ENCODE measurements around the gene EXOC4. TPM values are rescaled to one million over a fixed set of nuclear protein-coding genes. Genes with fewer than 3 reads are reported as not detected.

The EXOC4 gene
- total and polyA plus RNA-seq, 2 of the 13 experiments (the other 11 are each of a cell fraction or from before 2014, with no cell fraction given), result 22.5 to 39.0 TPM

- TF ChIP-seq NR0B2 (CRISPR knock-in tag; IDR thresholded peaks at IDR 0.05) (no peak), SOX5 (CRISPR knock-in tag; IDR thresholded peaks at IDR 0.05; ENCODE audit: borderline replicate concordance) (no peak), ZNF143 (CRISPR knock-in tag; IDR thresholded peaks at IDR 0.05) (no peak), ZNF18 (CRISPR knock-in tag; IDR thresholded peaks at IDR 0.05; ENCODE audit: insufficient replicate concordance) (no peak), NFIC (IDR thresholded peaks at IDR 0.05; ENCODE audit: low read length) (no peak), PHF5A (CRISPR knock-in tag; IDR thresholded peaks at IDR 0.05; ENCODE audit: low read depth, unreplicated experiment) (no peak), ZNF264 (CRISPR knock-in tag; IDR thresholded peaks at IDR 0.05) (no peak), CBX2 (IDR thresholded peaks at IDR 0.05; ENCODE audit: low read depth, low read length) (no peak), CBX2 (CRISPR knock-in tag; IDR thresholded peaks at IDR 0.05; ENCODE audit: low read depth) (no peak), GLI4 (CRISPR knock-in tag; IDR thresholded peaks at IDR 0.05; ENCODE audit: borderline replicate concordance) (no peak)
Measured at GRCh38 chr7:134083766-134084487, 831.0 kb downstream of the EXOC4 start (continued).

GRCh38 chr7:134084488-134085144 is 831.7 kb downstream of the EXOC4 start:
- no peak overlapping the region for H3K4me2 ChIP-seq (ENCODE audit: low read depth, low read length)
- no peak for ATAC-seq
- H3K9ac ChIP-seq (ENCODE audit: insufficient read depth, low read depth, low read length), result no peak overlapping the region
- no peak overlapping the region for H3K4me3 ChIP-seq (replicated peaks in 1 of 3; ENCODE audit: insufficient read depth in 1 of 3, low read depth in 2 of 3, low read length in 3 of 3)
- FAIRE-seq, result no peak
- H3K4me1 ChIP-seq (ENCODE audit: insufficient read depth, low read length), result peaks cover 3% of the 10 kb centered on the region; the same call in 1 of the 2 replicates
- intact Hi-C loops (cut with micrococcal nuclease; ENCODE audit: unreplicated experiment), result no loop called here
- in situ Hi-C loops (cut with HindIII; ENCODE audit: extremely low pct_ligation_motif_present, low pct_unique_long_range_greater_than_20kb), result no loop called here
- TF ChIP-seq KMT2B (CRISPR knock-in tag; IDR thresholded peaks at IDR 0.05) (no peak), AGO2 (optimal IDR thresholded peaks at IDR 0.05; ENCODE audit: low read depth, low read length) (no peak), ARHGAP35 (CRISPR knock-in tag; IDR thresholded peaks at IDR 0.05; ENCODE audit: borderline replicate concordance) (no peak), NFAT5 (CRISPR knock-in tag; IDR thresholded peaks at IDR 0.05) (no peak), ZNF792 (CRISPR knock-in tag; IDR thresholded peaks at IDR 0.05) (no peak), POLR2G (IDR thresholded peaks at IDR 0.05; ENCODE audit: low read depth, low read length) (no peak), ZMYM4 (CRISPR knock-in tag; IDR thresholded peaks at IDR 0.05) (no peak)
- H3K36me3 ChIP-seq (replicated peaks in 1 of 2; ENCODE audit: control insufficient read depth in 1 of 2, insufficient read depth in 2 of 2, low read length in 2 of 2), result no peaks in the 10 kb centered on the region
- H3K9me3 ChIP-seq (ENCODE audit: low read length), result peaks cover 27% of the 10 kb centered on the region
- H3K79me2 ChIP-seq (ENCODE audit: insufficient read depth, low read length), result no peaks in the 10 kb centered on the region
- BruUV-seq (replicated peaks), result no TSS peak
- H4K20me1 ChIP-seq (ENCODE audit: insufficient read depth, low read length), result no peaks in the 10 kb centered on the region
- H2AFZ ChIP-seq (ENCODE audit: low read length), result no peak overlapping the region
- no peak for DNase-seq (ENCODE audit: low spot score)
- no peaks in the 10 kb centered on the region for H3K27me3 ChIP-seq (ENCODE audit: control insufficient read depth in 1 of 2, insufficient read depth in 2 of 2, low read length in 2 of 2)
- 20% methylated on average over 3 of the region's 3 CpGs for WGBS (ENCODE audit: low lambda C conversion rate)
- H3K27ac ChIP-seq (ENCODE audit: extremely low read length, insufficient read depth, low read length), result no peak overlapping the region
- CTCF ChIA-PET (ENCODE audit: low intra/inter-chr PET ratio, low total read pairs), result no interaction called here
- POLR2A ChIA-PET, result no interaction called here

All from HepG2 (cell line).